Measurements from ENCODE around the gene MMAB.
A peak's percentile ranks its signal among the peaks of the same experiment; 100 is the strongest.

MMAB gene

DNA sequence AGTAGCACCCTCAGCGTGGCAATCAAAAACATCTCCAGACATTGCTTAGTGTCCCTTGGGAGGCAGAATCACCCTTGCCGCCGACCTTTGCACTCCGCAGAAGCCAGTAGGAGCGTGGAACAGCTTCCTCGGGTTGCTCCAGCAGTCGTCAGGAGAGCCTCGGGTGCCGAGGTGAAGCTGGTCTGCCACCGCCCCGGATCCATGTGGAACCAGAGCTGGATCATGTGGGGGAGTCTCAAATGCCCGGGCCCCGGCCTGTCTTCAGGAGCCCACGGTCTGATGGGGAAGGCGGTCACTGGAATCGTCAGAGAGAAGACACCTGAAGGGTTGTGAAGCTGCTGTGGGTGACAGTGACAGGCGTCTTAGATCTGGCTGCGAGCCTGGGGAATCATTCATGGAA, 14.6 kb upstream of the MMAB start:
- no peak overlapping the region for H3K4me3 ChIP-seq (ENCODE audit: low read depth, low read length)
- DNase-seq (ENCODE audit: low read depth) = no peak
- TF ChIP-seq, protein P1, sequence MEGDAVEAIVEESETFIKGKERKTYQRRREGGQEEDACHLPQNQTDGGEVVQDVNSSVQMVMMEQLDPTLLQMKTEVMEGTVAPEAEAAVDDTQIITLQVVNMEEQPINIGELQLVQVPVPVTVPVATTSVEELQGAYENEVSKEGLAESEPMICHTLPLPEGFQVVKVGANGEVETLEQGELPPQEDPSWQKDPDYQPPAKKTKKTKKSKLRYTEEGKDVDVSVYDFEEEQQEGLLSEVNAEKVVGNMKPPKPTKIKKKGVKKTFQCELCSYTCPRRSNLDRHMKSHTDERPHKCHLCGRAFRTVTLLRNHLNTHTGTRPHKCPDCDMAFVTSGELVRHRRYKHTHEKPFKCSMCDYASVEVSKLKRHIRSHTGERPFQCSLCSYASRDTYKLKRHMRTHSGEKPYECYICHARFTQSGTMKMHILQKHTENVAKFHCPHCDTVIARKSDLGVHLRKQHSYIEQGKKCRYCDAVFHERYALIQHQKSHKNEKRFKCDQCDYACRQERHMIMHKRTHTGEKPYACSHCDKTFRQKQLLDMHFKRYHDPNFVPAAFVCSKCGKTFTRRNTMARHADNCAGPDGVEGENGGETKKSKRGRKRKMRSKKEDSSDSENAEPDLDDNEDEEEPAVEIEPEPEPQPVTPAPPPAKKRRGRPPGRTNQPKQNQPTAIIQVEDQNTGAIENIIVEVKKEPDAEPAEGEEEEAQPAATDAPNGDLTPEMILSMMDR (conservative IDR thresholded peaks at IDR 0.05; ENCODE audit: low read depth, low read length) = no peak

DNA sequence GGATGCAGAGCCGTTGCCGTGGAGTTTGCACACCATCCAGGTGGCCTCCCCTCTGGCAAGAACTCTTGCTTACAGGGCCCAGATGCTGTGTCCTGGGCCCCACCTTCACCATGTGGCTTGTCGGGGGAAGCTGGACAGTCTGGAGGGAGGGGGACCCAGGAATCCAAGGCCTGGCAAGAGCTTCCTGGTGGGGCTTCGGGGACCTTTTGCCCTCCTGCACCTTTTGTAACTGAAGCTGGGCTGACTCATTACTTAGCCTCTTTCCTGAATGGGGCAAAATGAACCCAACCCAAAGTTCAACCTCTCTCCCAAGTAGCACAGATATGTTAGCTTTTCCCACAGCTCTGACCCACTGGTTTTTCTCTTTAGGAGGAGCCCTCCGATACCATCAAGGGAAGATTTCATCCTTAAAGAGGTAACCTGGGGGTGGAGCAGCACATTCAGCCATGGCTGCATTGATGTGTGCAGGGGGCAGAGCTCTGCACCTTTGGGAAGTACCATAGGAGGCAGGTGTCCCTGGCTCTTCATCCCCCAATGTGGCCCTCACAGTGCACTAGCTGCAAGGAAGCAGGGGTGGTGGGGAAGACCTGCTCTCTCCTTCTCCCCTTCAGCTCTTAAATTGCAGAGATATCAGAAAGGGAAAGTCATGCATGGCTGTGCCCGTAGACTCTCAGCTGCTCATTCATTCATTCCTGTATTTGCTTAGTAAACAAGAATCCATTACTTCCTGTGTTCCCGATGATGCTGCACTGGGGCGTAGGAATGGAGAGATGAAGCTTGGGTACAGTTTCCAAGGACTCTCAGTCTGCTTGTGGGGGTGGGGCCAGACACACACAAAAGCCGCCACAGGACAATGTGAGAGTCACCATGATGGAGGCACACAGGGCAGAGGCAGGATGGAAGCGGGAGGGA, 13.3 kb upstream of the MMAB start:
- no peak for DNase-seq (ENCODE audit: low read depth)
- H3K4me3 ChIP-seq (ENCODE audit: low read depth, low read length) = no peak overlapping the region
- TF ChIP-seq, protein P1 (conservative IDR thresholded peaks at IDR 0.05; ENCODE audit: low read depth, low read length) = no peak

DNA sequence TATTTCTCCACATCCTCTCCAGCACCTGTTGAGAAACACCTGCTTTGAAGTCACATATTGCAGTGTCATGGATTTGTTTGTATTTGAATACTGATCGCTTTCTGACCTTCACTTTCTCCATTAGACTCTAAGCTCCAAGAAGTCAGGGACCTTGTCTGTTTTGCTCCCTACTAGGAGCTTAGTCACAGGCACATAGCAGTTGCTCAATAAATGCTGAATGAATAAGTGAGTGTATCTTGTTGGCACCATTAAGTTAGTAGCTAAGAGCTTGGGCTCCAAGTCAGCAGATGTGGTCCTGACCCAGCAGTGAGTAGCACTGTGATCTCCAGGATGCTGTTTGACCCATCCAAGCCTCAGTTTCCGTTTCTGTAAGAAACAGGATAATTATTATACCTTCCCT, 10.4 kb upstream of the MMAB start:
- no peak for DNase-seq (ENCODE audit: low read depth)
- TF ChIP-seq, protein P1 (conservative IDR thresholded peaks at IDR 0.05; ENCODE audit: low read depth, low read length) = no peak
- no peak overlapping the region for H3K4me3 ChIP-seq (ENCODE audit: low read depth, low read length)

DNA sequence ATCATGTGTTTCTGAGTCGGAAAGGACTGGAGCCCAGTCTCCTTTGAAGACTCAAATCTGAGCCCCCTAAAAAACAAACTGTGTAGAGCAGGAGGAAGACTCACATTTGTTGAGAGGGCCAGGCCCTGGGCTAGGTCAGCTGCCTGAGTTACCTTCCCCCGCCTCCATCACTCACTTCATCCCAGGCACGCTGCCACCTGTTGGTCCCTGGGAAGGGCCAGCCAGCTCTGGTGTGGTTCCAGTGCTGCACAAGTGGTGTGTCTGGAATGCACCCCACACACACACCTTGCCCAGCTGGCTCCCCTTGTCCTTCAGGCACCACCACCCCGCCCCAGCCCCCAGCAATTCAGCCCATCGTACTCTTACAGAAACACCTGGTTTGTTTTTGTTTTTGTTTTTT, 9.3 kb upstream of the MMAB start:
- no peak for DNase-seq (ENCODE audit: low read depth)
- H3K4me3 ChIP-seq (ENCODE audit: low read depth, low read length) = no peak overlapping the region
- TF ChIP-seq, protein P1 (conservative IDR thresholded peaks at IDR 0.05; ENCODE audit: low read depth, low read length) = no peak

DNA sequence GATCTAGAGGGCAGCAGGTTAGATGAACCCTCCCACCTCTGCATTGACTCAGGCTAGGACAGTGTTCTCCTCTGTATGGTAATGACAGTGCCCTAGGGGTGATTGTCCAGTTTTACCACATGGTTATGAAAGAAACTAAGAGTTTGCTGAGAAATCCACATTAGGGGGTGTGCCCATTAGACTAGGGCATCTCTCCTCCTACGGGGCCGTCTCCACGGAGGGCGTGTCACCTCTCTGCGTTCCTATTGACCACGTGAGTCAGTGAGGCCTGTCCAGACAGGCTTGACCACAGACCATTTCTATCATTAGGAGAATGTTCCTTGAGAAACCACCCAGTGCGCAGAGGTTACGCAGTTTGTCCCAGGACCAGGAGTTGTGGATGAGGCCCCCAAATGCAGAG, 8.6 kb upstream of the MMAB start:
- peak; percentile 72 for DNase-seq (ENCODE audit: low read depth)
- no peak overlapping the region for H3K4me3 ChIP-seq (ENCODE audit: low read depth, low read length)
- TF ChIP-seq, protein P1 (conservative IDR thresholded peaks at IDR 0.05; ENCODE audit: low read depth, low read length) = no peak

DNA sequence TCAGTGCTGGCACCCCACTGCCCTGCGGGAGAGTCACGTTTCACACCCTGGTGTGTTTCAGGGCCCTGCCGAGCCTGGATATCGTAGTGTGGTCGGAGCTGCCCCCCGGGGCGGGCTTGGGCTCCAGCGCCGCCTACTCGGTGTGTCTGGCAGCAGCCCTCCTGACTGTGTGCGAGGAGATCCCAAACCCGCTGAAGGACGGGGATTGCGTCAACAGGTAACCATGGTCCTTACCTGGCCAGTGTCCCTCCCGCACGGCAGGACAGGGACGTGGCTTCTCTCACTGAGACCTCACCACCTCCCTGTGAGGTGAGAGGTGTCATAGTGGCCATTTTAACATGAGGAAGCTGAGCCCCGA, 8.0 kb upstream of the MMAB start:
- TF ChIP-seq, protein P1 (conservative IDR thresholded peaks at IDR 0.05; ENCODE audit: low read depth, low read length) = no peak
- H3K4me3 ChIP-seq (ENCODE audit: low read depth, low read length) = no peak overlapping the region
- DNase-seq (ENCODE audit: low read depth) = no peak

Measured in choroid plexus epithelial cell (primary cell).